HCT116 (cell line): ENCODE results near the gene CRBN.

Source experiments
- CTCF ChIP-seq, 3 experiments: fragments of 200-600 bp in 1 of 3; sonication (generic) in 1 of 3; IDR thresholded peaks in 2 of 3; conservative IDR thresholded peaks in 1 of 3; 2 replicates each; pipeline ENCODE4 v1.5.1; 2012 to 2017; ENCODE audit warnings: low read depth in 2 of 3, low read length in 2 of 3, antibody characterized with exemption in 1 of 3, borderline replicate concordance in 1 of 3, control low read depth in 1 of 3, mild to moderate bottlenecking in 1 of 3, mixed read lengths in 1 of 3, mixed run types in 1 of 3, moderate library complexity in 1 of 3; ENCODE audit not compliant: insufficient read depth in 1 of 3
- EGR1 ChIP-seq: IDR thresholded peaks from 2 replicates; pipeline ENCODE4 v1.6.1; 2012; ENCODE audit warnings: low read depth
- EZH2 ChIP-seq: fragments of 200-600 bp; sonication (generic); IDR thresholded peaks from 2 replicates; pipeline ENCODE4 v1.6.1; 2017; ENCODE audit warnings: antibody characterized with exemption, mixed run types
- EZH2phosphoT487 ChIP-seq: fragments of 200-600 bp; IDR thresholded peaks from 2 replicates; pipeline ENCODE4 v1.6.1; 2018; ENCODE audit warnings: antibody characterized with exemption, borderline replicate concordance
- MAX ChIP-seq: IDR thresholded peaks from 2 replicates; pipeline ENCODE4 v1.6.1; 2012
- POLR2A ChIP-seq: IDR thresholded peaks from 2 replicates; pipeline ENCODE4 v1.7.0; 2011; ENCODE audit warnings: borderline replicate concordance; ENCODE audit not compliant: insufficient read depth, insufficient read length; ENCODE audit errors: extremely low read depth
- POLR2AphosphoS5 ChIP-seq: IDR thresholded peaks from 2 replicates; pipeline ENCODE4 v1.6.1; 2011; ENCODE audit warnings: mild to moderate bottlenecking, low read depth, low read length, moderate library complexity
- RAD21 ChIP-seq: IDR thresholded peaks from 2 replicates; pipeline ENCODE4 v1.6.1; 2012; ENCODE audit warnings: low read depth, mild to moderate bottlenecking
- TCF7L2 ChIP-seq: IDR thresholded peaks from 2 replicates; pipeline ENCODE4 v1.7.0; 2011; ENCODE audit warnings: borderline replicate concordance, inconsistent platforms; ENCODE audit not compliant: insufficient read depth, insufficient read length; ENCODE audit errors: extremely low read depth
- YY1 ChIP-seq: IDR thresholded peaks from 2 replicates; pipeline ENCODE4 v1.6.1; 2011; ENCODE audit warnings: low read length, low read depth, moderate library complexity, mild to moderate bottlenecking; ENCODE audit not compliant: insufficient replicate concordance; ENCODE audit errors: extremely low read depth
- ZBTB33 ChIP-seq: IDR thresholded peaks from 2 replicates; pipeline ENCODE4 v1.6.1; 2011; ENCODE audit warnings: mild to moderate bottlenecking, low read length, moderate library complexity; ENCODE audit not compliant: insufficient replicate concordance; ENCODE audit errors: extremely low read depth

- TF ChIP-seq TCF7L2: no peak
- no peak for TF ChIP-seq CTCF (IDR thresholded peaks at IDR 0.05 in 2 of 3, conservative IDR thresholded peaks at IDR 0.05 in 1 of 3; ENCODE audit: borderline replicate concordance in 1 of 3, insufficient read depth in 1 of 3, low read depth in 2 of 3, low read length in 2 of 3)
- no peak for TF ChIP-seq POLR2AphosphoS5
- TF ChIP-seq EZH2: no peak
- TF ChIP-seq YY1: no peak
- no peak for TF ChIP-seq EZH2phosphoT487
- no peak for TF ChIP-seq MAX
- TF ChIP-seq ZBTB33: no peak
- TF ChIP-seq POLR2A: no peak
- TF ChIP-seq EGR1: no peak
- no peak for TF ChIP-seq RAD21
Observed at GRCh38 chr3:3165650-3166049, 13.8 kb downstream of the CRBN start.
